ENCODE measurements around the gene FLT1. TPM values are rescaled to one million over a fixed set of nuclear protein-coding genes. Genes with fewer than 3 reads are reported as not detected.
A peak's percentile ranks its signal among the peaks of the same experiment; 100 is the strongest.

Gene FLT1
- total RNA-seq, 1 experiment from 2014 or later = not detected

DNA sequence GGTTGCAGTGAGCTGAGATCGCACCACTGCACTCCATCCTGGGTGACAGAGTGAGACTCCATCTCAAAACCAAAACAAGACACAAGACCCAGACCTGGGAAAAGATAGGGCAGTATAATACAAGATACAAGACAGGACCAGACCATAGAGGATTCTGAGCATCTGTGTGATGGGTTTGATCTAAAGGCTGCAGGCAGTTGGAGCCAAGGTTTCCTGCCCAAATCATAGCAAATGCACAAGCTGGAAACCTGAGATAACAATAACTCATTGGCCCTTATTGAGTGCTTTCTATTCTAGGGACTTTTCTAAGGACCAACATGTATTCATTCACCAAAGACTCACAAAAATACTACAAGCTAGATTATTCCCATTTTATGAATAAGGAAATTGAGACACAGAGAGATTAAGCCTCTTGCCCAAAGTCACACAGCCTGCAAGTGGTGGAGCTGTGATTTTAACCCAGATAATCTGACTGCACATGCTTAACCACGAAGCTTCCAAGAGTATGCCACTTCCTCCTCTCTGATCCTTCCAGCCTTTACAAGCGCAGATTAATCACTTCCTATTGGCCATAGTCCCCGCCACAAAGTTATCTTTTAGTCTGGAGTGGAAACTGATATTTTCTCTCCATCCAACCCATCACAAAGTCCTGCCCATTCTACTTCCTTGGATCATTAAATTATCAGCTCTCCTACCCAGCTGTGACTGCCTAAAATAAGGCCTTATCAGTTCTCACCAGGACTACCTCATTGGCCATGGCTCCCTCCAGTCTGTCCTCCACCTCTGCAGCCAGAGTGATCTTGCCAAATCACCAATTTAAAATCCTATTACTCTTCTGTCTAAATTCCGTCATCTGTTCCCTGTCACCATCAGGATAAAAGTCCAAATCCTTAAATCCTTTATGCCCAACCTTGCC lies 147.2 kb downstream of the FLT1 start:
- DNase-seq (ENCODE audit: low read depth) = no peak

GRCh38 chr13:28346154-28346553 lies 148.8 kb downstream of the FLT1 start:
- no peak for DNase-seq (ENCODE audit: low read depth)

DNA sequence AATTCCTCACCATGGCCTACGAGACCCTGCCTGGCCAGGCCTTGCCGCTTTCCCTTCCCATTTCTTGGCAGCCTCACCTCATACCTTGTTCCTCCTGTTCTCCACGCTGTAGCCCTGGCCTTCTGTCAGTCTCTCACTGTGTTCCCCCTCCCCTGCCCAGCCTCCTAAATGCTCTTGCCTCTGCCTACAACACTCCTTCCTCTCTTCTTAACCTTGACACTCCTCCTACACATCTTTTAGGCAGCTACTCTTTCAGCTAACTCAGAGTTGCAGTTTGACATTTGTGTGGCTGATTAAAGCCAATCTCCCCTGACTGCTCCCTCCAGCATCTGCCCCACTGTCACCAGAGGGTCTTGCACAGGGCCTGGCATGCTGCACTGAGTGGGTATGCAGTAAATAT lies 150.8 kb downstream of the FLT1 start:
- no peak for DNase-seq (ENCODE audit: low read depth)

DNA sequence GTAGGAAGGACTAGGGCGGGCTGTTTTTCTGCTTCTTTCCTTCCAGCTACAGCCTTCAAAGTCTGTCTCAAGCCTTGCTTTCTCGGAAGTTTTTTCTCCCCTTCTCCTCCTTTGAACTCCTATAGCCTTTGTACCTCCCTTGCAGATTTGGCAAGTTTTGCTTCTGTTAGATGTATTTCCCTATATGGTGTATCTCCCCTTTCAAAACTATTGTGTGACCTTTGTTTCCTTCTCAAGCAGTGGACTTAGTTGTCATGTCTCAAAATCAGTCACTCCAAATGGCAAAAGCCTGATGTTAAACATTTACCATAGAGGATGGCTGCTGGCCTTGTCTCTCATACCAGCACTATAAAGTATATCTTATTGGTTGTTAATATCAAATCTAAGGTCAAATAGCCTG lies 152.7 kb downstream of the FLT1 start:
- no peak for DNase-seq (ENCODE audit: low read depth)

DNA sequence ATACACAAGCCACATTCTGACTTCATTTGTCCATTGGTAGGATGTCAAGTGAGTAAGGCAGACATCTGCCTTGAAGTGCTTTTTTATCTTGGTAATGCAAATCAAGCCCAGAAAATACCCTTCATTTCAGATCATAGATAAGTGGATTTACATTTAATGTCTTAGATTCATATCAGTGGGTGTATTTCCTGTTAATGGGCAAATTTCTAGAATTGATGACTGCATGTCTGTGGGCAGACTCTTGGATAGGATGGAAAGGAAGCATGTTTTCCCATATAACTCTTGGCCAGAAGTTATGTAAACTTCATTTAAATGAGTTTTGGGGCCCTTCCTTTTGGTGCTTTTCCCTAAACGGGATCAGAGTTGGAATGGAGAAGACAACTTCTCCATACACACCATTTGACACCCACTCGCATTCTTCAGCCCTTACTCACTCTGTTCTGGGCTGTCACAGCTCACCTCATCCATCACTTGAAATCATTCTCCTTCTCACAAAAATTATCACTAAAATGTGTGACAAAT lies 154.6 kb downstream of the FLT1 start:
- DNase-seq (ENCODE audit: low read depth) = no peak

- no peak for DNase-seq (ENCODE audit: low read depth)
Observed at GRCh38 chr13:28339419-28339818, 155.5 kb downstream of the FLT1 start.

DNA sequence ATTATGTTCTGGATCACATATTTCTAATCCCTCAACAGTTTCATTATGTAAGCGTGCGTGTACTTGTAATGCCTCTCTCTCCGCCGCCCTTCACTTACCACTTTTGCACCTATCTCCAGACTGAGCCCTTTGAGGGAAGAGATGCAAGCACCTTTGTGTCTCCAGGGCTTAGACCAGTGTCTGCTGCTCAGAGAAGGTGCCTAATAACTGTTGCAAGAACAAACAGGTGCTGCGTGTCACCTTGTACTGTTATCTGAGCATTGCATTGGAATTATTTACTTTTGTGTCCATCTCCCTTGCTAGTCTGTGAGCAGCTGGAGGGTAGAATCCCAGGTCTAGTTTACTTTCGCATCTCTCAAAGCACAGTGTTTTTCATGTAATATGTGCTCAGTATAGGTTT lies 156.2 kb downstream of the FLT1 start:
- no peak for DNase-seq (ENCODE audit: low read depth)

DNA sequence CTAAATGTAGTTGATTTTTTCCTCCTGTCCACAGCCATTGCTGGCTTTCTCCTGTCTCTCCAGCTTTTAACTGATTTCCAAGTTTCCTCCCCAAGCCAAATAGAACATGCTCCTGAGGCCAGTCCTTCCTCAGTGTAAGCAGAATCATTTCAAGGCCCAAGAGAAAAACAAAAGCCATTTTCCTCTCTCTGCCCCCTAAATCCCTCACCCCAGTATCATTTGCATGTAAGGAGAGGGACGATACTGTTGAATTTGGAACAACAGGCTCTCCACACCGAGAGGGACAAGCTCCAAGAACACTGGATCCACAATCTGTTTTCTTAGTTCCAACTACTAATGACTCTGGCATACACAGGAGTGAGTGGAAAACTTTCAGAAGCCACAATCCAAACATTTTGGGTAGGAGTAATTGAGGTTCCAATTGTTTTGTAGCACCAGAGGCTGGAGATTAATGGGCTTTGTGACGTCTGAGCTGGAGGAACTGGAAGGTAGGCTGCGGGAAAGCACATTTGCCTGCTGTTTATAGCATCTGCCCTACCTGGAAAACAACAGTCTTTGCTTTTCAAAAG lies 156.8 kb downstream of the FLT1 start:
- no peak for DNase-seq (ENCODE audit: low read depth)

DNA sequence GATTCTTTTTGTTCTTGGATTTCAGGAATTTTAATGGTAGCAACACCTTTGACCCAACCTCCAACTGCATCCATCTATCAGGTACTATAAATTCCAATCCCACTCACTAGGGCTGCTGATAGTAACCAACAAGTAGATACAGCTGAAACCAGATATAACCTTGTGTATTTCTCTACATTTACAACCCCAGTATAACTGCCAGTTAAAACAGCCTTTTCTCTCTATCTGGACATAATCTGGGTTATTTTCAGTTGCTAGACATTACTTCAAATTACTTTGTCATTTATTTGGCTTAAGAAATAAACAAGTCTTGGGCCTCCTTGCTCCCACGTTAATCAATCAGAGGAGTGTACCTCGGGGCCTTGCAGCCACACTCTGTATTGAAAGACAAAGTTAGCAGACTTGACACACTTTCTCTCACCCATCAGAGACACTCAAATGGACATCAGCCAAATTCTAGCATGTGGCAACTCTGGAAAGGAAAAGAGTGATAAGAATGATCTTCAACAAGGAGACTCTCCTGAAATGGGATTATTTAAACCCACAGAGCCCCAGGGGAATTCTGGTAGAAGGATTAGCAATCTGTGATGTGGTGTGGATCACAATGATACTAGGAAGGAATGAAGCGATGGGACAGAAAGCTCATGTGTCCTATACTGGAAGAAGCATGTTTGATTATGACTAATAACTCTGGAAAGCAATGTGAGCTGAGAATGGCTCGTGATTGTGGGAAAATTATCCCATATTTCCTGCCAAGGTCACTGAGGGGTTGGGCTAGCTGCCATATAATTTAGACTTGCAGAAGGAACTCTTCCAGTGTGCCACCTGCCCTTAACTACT lies 157.5 kb downstream of the FLT1 start:
- DNase-seq (ENCODE audit: low read depth) = peak; percentile 73

GRCh38 chr13:28336193-28336657 lies 158.7 kb downstream of the FLT1 start:
- DNase-seq (ENCODE audit: low read depth) = no peak

DNA sequence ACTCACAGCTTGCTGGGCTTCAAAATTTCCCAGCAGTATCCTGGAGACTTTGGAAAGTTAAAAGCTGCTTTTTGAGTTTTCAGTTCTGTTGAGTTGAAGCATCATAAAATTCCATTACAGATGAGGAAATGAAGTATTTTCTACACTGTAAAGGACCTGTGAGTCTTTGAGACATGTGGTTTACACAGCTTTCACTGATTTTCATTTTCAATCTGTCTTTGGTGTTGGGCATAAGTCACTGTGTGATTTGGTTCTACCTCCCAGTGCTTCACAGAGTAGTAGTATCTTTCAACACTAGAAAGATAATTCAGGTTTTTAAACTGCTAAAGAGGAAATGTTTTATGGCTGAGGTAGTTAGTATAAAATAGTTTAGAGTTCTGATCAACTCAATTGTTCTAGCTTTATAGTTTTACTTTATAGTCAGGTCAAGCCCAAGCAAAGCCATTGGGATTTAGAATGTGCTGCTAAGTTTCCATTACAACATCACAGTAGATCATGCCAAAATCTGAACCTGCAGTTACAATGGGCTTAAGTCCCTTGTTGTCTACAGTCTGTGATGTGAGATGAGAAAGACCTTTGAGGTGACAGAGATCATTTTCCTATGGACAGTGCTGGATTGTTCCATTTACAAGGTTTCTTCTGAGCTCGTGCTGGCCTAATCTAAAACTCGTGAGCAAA lies 161.6 kb downstream of the FLT1 start:
- no peak for DNase-seq (ENCODE audit: low read depth)

- no peak for DNase-seq (ENCODE audit: low read depth)
Observed at GRCh38 chr13:28329395-28330158, 165.4 kb downstream of the FLT1 start.

DNA sequence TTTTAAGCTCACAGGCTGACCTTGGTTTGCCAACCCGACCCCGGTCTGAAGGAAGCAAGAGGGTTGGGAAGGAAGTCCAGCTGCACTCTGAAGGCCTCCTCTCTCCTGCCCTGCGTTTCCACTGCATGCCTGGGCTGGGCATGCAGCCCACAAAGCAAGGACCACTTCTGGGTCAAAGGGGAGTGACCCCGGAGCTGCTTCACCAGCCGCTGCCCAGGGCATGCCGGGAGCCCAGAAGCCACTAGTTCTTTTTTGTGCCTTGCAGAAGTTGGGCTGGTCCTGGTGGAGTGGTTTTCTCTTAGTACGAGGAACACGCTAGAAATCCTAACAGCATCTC lies 166.7 kb downstream of the FLT1 start:
- no peak for DNase-seq (ENCODE audit: low read depth)

DNA sequence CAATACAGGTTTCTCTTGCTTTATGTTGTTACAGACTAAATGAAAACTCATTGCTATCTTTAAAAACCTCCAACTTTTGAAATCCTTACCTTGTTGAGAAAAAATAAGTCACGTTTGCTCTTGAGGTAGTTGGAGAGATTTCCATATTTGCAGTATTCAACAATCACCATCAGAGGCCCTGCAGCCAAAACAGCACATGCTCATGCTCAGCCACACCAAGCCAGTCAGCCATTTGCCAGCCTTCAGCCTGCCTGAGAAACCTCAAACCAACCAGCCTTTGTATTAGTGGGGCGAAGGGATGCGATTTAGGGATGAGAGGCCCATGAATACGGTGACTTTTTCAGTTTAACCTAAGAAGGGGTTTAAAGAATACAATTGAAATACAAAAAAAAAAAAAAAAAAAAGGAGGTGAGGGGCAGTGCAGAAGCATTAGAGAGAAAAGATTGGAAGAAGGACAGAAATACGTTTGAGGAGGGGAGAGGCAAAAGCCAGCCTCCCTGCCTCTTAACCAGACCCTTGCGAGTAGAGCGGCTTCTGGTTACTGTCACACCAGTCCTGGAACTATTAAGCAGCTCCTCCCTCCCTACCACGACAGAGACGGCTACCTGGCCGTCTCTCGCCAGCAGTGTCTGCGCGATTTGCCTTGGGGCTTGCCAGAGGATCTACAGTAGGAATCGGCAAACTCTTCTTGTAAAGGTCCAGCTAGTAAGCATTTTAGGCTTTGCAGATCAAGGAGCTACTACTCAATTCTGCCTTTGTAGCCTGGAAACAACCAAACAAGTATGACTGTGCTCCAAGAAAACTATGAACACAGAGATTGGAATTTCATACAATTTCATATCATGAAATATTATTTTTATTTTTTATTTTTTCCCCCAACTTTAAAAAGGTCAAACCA lies 167.3 kb downstream of the FLT1 start:
- DNase-seq (ENCODE audit: low read depth) = no peak

- no peak for DNase-seq (ENCODE audit: low read depth)
Observed at GRCh38 chr13:28326056-28326455, 168.9 kb downstream of the FLT1 start.

- DNase-seq (ENCODE audit: low read depth) = no peak
Observed at GRCh38 chr13:28325022-28325421, 169.9 kb downstream of the FLT1 start.

DNA sequence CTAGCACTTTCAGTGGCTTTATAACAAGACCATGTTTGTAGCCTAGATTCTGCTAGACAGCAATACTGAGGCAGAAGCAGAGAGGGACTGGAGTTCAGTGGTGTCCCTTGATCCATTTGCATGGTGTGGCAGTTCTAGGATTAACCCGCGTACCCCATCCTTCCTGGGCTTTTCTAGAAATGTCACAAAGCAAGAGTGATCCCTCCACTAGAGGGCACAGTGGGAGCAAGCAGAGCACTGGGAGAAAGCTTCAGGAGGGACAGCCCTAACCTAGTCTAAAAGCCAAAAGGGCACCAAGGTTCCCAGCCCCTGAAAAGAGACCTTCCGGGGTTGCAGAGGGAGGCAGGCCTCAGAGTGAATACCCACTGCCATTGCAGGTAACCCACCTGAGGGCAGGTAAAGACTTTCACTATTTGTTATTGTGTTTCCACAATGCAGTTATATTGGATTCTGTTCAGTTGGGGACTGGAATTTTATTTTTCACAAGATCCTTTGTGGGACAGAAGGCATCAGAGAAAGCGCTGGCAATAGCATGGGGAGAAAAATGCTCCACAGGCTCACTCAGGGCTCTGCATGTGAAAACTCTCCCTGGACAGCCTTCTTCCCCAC lies 170.6 kb downstream of the FLT1 start:
- peak; percentile 45 for DNase-seq (ENCODE audit: low read depth)

DNA sequence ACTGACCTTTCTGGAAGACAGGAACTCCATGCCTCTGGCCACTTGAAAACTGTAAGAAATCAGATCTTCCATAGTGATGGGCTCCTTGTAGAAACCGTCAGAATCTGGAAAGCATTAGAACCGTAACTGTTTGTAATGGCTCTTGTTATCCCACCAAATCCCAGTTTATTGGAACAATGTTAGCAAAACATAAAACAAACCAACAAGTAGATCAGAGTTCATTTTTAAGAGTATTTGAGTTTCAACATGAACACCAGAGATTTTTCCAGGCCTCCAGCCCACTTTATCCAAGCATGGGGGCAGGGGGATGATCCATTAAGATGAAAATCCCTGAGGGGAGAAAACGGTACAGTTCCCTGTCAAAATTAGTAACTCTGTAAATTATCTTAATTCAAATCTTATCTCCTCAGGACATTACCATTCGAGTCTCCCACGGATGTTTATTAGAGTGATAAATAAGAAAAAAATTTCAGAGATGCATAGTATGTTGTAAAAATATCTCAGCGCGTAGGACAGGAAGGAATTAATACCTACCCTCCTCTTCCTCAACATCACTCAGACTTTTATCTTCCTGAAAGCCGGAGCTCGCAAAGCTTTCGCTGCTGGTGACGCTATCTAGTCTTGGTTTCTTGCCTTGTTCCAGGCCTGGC lies 172.5 kb downstream of the FLT1 start:
- DNase-seq (ENCODE audit: low read depth) = no peak

DNA sequence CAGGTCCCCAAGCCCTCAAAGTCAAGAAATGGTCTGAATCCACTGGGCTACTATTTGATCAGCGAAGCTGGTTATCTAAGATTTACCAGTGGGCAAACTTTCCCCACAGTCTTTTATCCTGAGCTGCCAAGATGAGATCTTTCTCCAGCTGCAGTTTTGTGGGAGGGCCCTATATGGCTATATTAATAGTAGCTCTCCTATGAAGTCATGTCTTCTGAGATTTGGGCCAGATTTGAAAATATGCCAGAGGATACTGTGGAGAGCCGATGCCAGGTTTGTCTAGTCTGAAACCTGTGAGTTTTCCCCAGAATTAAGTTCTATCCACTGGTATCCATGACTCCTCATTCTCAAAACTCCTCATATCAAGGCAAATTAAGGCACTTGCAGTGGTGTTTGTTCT lies 173.2 kb downstream of the FLT1 start:
- no peak for DNase-seq (ENCODE audit: low read depth)
